HG02763 (cell line): Measurements from ENCODE around the gene ZNF593OS.

Experiments
- ATAC-seq: cut with Tn5 transposase; IDR thresholded peaks from one replicate; pipeline ENCODE4 v1.9.1; 2021; ENCODE audit warnings: mild to moderate bottlenecking, moderate library complexity; ENCODE audit not compliant: unreplicated experiment

The ZNF593OS gene

DNA sequence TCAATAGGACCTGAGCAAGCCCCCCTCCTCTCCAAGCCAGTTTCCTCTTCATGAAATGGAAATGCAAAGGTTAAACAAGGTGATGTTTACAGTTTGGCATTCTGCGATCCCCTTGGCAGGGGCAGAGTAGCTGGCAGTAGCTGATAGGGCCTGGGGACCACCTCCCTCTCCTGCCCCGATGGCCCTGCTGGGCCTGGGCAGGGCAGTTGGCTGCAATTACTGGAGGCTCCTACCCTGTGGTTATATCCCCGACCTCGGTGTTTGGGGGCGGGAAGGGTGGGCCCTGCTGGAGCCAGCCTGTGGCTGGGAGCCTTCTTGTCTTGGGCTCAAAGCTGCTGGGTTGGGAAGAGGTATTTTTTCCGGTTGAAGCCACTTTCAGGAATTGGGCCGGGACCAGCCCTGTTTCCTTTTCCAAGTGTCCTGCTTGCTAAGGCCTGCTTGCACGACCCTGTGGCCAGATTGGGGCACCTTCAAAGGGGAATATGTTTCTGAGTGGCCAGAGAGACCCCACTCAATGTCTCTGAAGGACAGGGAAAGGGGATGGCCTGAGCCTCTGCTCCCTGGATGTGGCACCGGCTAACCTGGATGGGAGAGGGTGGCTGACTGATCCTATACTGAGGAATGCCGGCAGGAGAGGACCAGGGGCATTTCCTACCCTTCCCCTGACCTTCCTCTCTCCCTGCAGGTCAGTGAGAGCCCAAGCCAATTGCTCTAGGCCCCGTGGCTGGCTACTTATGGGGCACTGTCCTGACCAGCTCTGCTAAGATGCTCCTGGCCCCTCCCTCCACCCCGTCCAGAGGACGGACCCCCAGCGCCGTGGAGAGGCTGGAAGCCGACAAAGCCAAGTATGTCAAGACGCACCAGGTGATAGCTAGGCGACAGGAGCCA, 10.9 kb downstream of the ZNF593OS start:
- ATAC-seq, result no peak

DNA sequence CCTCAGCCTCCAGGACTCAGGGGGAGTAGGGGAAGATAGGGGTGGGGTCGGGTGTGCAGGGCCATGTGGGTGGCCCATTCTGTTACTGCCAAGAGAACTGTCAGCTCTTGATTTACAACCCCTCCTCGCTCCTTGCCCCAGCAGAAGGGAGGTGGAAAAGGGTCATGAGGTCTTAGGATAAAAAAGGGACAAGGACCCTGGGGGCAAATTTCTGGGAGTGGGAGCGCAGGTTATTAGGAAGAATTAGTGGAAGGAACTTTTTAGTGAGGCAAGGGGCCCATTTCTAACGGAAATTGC, 11.9 kb downstream of the ZNF593OS start:
- ATAC-seq, result no peak

DNA sequence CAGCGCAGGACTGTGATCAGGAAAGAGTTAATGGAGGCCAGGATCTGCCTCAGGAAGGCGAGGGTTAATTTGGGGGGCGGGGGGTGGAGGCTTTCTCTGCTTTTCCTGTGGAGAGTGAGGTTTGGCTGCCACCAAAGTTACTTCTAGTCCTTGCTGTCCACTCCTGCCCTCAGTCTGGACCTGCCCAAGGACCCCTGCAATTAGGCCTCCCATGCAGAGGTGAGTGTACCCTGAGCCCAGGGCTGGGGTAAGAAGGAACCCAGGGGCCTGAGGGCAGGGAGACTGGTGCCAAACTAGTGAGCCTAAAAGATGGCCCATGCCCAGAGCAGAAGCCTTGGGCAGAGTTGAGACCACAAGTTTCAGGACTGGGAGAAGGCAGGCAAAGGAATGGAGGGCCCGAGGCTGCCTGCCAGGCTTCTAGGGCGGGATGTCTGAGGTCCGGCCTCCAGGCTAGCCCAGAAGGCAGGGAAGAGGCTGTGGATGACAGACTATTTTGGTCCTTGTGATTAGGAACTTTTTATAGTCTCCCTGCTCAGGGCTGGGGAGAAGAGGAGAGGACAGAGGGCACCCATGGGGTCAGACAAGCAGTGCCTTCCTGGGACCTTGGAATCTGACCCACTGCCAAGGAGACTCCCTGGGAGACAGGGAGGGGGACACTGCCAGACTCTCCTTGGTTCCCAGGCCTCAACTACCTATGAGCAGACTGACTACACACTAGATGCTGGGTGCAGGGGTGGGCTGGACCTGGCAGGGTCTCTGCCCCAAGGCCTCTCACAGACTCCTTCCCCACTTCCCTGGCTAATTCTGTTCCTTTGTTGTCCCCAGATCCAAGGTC, 12.5 kb downstream of the ZNF593OS start, which contains the start of gene FAM110D:
FAM110D (plus strand) TSS at position 172 of the 835 bp plus-strand sequence. CDS start 2,213 bp downstream, outside the sequence.
- ATAC-seq, result no peak

DNA sequence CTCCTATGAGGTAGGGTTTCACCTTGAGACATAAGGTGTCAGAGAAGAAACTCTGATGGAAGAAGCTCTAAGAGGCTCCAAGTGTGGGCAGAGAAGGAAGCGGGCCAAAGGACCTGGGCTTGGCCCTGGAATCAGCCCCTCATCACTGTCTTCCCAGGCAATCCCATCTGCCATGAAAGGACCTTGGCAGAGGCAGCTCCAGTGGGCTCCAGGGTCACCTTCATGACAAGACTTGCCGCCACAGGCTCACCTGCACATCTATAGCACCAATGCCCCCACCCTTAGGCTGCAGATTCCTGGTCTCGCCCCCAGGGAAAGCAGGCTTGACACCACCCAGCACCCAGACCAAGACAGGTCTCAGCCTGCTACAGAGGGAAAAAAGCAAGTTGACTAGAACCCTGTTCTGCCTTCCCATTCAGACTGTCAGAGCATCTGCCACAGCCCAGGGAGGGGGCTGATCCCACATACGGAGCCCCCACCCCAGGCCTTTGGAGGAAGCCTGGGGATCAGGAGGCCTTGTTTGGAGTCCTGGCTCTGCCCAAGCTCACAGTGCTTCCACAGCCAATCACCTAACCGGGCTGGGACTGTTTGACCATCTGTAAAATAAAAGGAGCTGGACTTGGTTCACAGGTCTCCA, 13.2 kb downstream of the ZNF593OS start:
- no peak for ATAC-seq

DNA sequence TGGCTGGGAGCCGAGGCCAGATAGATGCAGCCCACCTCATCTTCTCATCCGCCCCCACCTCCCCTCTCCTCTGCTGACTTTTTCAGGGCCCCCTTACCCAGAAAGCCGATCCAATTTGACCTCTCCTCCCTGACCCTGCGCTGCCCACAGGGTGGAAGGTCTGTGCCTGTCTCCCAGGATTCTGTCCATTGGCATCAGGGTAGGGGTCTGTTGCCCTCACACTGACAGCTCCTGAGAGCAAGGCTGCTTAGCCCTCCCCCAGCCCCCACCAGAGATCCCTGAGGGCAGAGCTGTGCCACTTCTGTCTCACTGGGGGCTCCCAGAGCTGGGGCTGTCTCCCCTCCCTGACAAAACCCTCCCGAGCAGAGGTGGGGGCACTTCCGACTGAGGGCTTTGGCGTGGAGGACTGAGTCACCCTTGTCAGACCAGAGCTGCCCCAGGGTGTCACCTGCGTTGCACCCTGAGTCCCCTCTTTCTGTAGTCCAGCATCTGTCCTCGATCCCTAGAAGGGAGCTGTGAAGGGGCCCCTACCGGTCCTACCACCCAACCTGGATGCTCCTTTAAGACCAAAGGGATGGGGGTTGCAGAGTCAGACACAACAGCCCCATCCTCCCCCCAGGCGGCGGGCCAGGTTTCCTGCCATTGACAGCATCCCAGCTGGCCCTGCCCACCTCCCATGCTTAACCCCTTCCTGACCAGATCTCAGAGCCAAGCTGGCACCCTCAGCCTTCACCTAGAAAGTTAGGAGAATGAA, 15.2 kb downstream of the ZNF593OS start:
- ATAC-seq, result no peak

DNA sequence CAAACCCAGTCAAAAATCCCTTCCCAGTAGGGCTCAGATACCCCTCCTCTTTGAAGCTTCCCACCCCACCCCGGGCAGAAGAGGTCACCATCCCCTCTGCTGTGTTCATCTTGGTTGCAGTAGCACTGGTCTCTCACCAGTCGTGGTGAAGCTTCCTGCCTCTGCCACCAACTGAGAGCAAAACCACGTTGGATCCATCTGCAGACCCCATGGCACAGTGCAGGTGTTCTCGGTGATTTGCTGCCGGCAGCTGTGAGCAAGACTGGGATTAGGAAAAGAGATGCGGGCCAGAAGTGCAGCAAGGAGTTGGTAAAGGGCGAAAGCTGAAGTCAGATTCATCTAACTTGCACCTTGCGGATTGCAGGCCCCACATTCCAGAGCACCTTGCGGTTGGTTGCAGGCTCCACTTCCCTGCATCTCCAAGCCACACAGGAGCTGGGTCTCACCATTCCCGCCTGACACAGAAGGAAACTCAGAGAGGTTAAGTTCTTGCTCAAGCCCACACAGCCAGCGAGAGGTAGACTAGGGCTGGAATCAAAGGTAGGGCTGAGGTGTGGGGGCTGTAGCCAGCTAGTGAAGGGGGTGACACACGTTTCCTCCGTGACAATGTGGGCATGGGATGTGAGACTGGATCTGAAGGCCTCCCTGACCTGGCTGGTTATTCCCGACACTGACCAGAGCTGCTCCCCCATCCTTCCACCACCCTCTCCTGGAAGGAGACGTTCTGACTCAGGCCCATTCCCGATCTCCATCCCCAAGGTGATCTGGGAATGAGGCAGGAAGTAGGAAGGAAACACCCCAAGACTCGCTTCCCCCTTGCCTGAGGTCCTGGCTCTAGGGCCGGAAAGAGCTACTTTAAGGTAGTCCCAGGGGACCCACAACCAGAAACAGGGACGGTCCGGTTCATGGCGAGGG, 16.0 kb downstream of the ZNF593OS start:
- ATAC-seq, result no peak

DNA sequence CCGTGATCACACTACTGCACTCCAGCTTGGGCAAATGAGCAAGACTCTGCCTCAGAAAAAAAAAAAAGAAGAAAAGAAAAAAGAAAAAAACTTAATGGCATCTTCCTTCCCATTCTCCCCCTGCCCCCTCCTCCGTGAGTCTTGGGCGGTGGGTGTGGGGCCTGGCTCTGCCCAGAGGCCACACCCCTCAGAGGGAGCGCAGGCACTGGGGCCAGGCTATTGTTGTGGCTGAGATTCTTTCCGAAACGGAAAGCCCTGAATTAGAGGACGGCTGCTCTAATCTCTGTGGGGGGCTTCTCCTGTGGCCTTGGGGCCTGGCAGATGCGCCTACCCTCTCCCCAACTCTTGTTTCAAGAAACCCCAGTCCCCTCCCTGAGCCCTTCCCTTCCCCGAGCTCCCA, 16.9 kb downstream of the ZNF593OS start:
- ATAC-seq, result no peak

DNA sequence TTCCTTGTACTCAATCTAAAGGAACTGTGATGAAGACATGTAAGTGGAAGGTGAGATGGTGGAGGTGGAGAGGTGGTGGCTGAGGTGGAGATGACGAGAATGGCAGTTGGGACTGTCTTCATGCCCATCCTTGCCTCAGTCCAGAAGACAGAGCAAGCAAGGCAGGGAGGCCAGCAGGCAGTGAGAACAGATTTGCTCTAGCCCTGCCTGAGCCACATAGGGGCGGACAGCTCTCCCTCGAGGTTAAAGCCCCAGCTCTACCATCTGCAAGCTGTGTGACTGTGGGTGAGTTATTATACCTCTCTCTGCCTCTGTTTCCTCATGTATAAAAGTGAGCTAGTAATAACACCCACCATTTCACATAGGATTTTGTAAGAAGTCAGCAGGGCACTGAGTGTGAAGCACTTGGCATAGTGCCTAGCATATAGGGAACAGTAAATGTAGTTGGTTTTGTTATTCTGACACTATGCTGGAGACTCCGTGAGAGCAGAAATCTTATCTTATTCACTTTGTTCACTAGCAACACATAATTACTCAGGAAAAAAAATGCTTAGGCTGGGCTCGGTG, 17.6 kb downstream of the ZNF593OS start:
- ATAC-seq, result no peak

DNA sequence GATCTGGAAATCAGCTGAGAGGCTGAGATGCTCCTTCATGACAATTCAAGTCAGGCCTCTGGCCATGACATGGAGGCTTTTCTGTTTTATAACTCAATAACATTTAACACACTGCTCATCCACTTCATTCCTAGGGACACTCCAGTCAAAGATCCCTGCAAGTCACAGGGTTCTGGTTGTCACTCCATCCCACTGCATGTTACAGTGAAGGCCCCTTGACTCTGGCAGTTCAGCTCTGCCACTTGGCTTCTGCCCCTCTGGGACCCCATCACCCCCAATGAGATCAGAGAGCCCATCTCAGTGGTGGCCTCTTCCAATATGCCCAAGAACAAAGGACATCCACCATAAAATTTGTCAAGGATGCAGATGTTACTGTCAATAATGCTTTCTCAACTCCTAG, 22.7 kb downstream of the ZNF593OS start:
- no peak for ATAC-seq

DNA sequence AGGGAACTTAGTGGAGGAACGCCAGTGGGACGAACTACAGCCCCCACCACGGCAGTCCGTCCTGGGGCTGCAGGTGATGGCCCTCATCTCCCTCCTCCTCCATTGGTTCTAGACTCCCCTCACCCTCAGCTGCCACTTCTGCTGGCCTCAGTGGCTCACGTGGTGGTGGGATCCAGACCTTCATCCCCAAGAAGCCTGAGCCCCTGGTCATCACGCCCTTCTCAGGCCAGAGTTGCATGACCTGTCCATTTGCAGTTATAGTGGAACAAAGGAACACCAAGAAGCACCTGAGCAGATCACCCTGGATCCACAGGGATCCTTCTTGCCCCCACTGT, 25.7 kb downstream of the ZNF593OS start:
- no peak for ATAC-seq

DNA sequence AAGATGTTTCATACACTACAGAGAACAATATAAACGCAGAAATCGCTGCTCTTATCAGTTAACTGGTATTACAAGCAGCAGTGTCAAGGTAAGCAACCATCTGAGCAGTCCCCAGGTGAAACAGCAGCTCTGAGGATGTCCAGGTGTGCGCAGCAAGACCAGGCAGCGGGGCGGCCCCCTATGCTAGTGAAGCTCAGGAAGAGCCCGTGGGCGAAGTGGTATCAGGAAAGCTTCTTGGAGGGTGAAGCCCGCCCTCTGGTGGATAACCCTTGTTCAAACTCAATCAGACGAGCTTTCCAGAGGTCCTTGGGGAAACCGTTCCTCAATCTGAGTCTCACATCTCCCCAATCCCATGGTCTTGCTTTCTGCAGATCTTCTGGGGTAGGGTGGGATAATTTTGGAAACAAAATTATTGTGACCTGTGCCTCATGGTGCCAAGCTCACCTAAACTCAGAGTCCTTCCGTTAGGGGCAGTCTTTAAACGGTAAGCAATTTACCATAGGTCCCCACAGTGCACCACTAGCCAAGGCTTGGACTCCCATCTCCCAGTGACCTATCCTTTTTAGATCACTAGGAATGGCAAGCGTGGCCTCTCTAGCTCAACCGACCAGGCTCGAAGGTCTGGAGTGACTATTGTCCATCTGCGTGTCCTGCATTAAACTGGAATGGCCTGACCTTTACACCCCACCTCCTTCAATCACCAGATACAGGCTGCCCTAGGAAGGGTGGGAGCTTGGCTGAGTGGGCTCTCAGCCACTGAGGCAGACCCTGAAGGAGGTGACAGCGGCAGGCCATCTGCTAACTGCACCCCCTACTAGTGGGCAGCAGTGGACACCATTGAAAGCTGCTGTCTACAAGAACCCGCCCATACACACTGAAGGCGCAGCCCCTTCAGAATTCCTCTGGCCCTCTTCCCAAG, 26.3 kb downstream of the ZNF593OS start:
- no peak for ATAC-seq

DNA sequence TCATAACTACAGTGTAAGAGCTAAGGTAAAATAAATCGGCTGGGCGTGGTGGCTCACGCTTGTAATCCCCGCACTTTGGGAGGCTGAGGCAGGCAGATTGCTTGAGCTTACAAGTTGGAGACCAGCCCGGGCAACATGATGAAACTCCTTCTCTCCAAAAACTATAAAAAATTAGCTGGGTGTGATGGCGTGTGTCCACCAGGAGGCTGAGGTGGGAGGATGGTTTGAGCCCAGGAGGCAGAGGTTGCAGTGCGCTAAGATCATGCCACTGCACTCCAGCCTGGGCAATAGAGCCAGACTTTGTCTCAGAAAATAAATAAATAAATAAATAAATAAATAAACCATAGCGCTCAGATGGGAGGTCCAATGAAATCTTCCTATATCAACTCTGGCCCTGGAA, 29.5 kb downstream of the ZNF593OS start:
- ATAC-seq, result no peak

DNA sequence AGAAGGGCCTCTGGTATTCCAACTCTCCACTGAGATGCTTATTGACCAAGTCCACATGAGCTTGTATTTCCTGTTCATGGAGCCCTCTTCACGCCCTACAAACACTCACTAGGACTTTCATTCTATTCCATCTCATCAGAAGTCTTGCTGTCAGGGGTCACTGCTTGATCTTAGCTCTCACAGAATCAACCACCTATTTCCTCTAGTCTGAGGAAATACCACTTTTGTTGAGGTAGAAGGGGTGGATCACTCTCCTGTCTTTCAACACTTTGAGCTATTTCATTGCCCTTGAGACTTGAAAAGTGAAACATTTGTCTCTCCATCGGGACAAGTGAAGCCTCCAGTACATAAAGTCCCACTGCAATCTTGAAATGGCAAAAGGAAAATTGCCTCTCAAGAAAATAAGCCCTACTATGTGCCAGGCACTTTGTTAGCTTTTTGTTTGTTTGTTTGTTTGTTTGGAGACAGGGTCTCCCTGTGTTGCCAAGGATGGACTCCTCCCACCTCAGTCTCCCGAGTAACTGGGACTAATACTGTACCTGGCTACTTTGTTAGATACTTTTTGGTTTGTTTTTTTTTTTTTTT, 32.6 kb downstream of the ZNF593OS start:
- ATAC-seq, result no peak

DNA sequence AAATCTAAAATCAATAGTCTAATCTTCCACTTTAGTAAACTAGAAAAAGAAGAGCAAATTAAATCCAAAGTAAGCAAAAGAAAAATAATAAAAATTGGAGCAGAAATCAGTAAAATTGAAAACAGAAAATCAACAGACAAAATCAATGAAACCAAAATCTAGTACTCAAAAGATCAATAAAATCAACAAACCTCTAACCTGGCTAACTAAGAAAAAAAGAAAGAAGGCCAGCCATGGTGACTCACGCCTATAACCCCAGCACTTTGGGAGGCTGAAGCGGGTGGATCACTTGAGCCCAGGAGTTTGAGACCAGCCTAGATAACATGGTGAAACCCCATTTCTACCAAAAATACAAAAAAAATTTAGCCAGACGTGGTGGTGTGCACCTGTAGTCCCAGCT, 37.2 kb downstream of the ZNF593OS start:
- ATAC-seq, result no peak

DNA sequence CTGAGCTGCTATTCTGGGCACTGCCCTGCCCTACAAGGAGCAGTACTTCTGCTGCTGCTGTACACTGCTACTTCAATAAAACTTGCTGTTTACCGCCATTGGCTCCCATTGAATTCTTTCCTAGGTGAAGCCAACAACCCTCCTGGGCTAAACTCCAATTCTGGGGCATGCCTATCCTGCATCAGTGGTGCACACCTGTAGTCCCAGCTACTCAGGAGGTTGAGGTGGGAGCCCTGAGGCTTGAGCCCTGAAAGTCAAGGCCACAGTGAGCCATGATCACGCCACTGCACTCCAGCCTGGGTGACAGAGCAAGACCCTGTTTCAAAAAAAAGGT, 38.8 kb downstream of the ZNF593OS start:
- no peak for ATAC-seq

DNA sequence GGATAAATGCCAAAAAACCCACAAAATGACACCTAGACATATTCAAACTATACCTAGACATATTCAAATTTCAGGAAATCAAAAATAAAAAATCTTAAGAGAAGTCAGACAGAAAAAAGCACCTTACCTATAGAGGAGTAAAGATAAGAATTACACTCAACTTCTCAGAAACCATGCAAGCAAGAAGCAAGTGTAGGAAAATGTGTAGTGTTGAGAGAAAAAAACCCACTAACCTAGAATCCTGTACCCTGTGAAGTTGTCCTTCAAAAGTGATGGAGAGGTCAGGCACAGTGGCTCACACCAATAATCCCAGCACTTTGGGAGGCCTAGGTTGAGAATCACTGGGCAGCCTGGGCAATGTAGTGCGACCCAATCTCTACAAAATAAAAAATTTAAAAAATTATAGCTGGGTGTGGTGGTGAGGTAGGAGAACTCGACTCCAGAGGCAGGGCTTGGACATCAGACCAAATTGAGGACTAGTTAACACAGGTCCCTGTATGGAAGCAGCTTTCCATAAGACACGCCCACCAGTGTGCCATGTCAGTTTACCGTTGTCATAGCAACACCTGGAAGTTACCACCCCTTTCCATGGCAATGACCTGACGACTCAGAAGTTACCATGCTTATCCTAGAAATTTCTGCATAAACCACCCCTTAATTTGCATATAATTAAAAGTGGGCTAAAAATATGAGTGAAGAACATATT, 39.4 kb downstream of the ZNF593OS start:
- ATAC-seq, result no peak

DNA sequence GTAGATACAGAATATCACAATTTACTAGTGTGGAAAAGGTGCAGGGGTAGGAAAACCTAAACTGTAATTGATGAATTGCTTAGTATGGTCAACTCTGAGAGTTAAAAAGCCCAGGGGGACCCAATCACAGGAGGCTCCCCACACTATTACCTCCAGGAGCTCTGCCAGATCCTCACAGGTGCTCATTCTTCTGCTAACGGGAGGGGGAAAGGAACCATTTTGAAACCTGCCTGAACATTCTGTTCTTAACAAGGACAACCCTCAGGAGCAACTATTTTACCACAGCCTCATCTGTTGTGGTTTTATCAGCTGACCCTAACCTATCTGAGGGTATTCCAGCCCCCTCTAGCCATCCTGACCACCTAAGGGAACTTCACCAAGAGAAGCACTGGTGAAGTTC, 40.9 kb downstream of the ZNF593OS start:
- ATAC-seq, result no peak

DNA sequence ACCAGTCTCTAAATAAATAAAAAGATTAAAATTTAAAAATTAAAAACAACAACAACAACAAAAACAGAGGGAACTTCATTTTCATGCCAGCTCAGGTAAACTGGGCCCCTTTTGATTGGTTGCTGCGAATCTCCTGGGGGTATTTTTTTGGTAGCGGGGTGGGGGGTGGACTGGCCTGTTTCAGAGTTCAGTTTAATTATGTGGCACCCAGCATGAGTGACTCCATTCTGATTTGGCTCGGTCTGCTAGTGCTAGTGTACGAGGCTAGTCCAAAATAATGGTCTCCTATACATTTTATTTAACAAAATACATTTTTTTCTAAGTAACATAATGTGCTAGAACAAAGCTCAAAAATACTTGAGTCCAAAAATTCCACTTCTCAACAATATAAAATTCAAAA, 41.9 kb downstream of the ZNF593OS start:
- ATAC-seq, result no peak
